GM08714 (cell line): ENCODE results near the gene GPR153.
A peak's percentile ranks its signal among the peaks of the same experiment; 100 is the strongest.

Experiments
- H3K4me3 ChIP-seq: fragments of 200-500 bp; sonication (Bioruptor generic); 2 replicates; pipeline ENCODE4 v1.5.1; 2014; ENCODE audit warnings: mild to moderate bottlenecking, low read length, inconsistent platforms
- ZNF274 ChIP-seq: IDR thresholded peaks from 2 replicates; pipeline ENCODE4 v1.6.1; 2012; ENCODE audit warnings: mild to moderate bottlenecking, low read depth, low read length

Gene GPR153

DNA sequence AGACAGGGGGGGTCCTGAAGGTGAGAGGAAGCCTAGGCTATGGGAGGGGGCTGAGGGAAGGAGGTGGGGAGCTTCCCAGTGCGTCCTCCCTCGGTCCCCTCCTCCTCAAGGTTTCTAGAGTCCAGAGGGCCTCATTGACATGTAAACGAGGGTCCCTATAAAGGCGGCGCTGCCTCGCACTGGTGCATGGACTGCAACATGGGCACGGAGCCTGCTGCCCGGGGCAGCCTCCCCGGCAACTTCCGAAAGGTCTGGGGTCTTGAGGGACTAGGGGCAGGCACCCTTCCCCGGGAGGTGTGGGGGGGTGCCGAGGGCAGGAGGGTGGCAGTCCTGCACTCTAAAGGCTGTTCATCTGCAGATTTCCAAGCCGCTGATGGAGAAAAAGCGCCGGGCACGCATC, 16.9 kb downstream of the GPR153 start, which contains the start of gene HES3:
Gene HES3 (plus strand): TSS at position 187 of the 400 bp plus-strand sequence. CDS start 187 bp downstream, at position 374.
- no peak within 1 kb of the TSS for H3K4me3 ChIP-seq
- TF ChIP-seq ZNF274: no peak

DNA sequence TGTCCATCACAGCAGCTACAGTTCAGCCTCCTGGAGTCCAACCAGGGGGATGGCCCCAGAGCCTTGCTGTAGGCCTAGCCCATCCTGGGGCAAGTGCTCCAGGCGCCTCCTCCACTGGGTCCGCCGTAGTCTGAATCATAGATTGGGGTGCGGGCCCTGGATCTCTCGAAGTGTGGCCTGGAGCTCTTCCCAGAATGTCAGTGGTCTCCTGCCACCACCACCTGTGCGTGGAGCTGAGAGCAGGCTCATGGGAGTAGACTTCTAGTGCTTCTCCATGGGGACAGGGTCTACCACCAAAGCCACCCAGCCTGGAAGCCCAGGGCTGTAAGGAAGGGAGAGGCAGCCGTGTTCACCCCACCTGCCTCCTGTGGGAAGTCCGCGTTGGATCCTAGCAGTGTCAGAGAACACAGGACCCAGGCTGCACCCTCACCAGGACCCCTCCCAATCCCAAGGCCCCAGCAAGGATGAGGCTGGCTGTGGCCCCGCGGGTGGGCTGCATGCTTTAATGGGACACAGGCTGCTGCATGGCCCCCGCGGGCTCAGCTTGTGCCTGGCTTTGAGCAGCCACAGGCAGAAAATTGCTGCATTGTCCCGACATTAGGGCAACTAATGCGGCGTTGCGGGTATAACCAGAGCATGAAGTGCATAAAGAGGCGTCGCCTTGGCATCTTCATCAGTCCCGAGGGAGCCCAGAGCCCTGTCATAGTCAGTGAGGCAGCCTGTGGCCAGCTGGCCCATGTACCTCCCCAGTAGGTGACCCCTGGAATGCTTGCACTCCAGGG, 17.7 kb downstream of the GPR153 start:
- no peak overlapping the region for H3K4me3 ChIP-seq

DNA sequence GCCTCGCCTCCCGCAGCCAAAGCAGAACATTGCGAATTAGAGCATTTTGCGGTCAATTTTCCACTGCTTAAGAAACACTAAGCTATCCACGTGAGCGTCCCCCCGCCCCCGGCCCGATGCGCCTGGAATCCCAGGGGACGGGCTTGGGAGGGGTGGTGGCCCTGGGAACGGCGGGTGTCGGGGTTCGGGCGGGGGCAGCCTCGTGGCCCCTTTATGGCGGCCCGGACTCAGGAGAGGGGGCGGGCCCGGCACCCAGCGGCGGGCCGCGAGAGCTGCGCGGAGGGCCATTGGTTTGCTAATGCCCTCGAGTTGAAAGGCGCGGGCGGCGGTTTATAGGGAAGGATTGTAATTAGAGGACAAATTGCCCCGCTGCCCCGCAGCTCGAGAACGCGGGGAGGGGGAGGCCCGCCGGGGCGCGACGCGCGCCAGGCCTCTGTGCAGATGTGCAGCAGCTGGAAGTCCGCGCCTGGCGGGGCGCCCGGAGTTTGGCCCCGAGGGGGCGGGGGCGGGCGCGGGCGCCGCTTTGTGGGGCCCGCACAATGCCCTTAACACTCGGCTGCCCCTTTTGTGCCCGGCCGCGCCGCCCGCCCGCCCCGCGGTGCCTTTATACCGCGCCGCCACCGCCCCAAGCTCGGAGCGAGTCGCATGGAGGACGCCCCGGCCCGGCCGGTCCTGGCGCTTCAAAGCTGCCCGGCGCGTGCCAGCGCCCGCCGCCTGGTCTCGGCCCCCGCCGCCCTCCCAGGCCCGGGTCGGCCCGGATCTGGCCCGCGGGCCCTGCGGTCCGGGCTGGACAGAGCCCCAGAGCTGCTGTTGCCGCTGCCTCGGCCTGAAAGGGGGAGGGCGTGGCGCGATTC, 18.8 kb downstream of the GPR153 start:
- H3K4me3 ChIP-seq: no peak overlapping the region
- no peak for TF ChIP-seq ZNF274

More for the DNA sequence above, 17.7 kb downstream of the GPR153 start:
- TF ChIP-seq ZNF274: no peak

DNA sequence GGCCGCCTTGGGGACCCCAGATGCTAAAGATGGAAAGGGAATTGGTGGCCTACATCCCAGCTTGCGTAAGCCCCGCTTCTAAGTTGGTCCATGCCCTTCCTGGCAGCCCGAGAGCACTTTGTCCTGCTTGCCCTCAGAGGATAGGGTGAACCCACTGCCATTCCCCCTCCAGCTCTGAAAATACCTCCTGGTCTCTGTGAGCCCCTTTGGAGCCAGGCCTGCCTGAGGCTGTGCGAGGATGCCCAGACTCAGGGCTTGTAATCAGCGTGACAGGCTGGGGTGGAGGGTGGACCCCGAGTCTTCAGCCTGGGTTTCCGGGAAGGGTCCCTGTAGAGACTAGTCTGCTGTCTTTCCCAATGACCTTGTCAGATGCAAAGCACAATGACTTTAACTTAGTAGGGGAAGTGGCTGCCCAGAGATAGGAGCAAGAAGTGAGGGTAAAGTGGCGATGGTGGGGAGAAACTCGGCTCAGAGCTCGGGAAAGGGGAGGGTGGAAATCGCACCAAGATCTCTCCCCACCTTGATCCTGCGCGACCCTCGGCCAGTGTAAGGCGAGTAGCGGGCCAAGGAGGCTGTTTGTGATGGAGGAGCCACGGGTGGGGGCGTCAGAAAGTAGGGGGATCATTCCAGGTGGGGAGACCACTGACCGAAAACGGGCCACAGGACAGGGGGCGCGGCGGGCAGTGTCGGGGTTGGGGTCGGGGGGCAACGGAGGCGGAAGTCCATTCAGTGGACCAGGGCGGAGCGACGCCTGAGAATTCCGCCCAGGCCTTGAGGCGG, 19.6 kb downstream of the GPR153 start:
- TF ChIP-seq ZNF274: no peak
- H3K4me3 ChIP-seq: no peak overlapping the region

DNA sequence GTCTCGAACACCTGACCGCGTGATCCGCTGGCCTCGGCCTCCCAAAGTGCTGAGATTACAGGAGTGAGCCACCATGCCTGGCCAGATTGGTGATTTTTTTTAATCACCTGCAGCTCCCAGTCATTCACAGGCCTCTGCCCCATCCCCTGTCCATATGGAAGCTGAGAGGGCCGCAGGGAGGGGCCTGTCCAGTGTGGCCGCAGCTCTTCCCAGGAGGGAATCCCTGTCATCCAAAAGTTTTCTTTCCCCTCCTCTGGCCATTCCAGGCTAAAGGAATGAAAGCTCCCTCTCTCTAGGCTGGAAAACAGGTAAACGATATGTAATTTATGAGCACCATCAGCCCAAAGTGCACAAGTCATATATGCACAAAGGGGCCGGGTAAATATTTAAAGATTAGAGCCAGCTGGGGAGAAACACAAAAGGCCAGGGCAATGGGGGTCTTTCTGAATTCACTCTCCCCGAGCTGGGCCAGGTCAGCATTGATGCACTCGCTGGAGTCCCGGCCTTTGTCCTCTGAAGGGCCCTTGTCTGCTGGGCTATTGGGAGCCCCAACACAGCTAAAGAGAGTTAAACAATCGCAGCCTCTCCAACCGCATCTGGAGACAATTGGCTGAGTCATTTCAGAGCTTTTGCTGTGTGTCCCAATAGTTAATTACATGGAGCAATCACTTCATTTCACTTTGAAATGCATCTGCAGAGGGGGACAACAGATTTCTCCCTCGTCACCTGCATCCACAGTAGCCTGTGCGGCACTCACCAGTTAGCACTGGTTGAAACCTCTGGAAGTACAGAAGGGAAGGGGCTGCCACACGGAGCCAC, 20.7 kb downstream of the GPR153 start:
- TF ChIP-seq ZNF274: no peak
- no peak overlapping the region for H3K4me3 ChIP-seq

DNA sequence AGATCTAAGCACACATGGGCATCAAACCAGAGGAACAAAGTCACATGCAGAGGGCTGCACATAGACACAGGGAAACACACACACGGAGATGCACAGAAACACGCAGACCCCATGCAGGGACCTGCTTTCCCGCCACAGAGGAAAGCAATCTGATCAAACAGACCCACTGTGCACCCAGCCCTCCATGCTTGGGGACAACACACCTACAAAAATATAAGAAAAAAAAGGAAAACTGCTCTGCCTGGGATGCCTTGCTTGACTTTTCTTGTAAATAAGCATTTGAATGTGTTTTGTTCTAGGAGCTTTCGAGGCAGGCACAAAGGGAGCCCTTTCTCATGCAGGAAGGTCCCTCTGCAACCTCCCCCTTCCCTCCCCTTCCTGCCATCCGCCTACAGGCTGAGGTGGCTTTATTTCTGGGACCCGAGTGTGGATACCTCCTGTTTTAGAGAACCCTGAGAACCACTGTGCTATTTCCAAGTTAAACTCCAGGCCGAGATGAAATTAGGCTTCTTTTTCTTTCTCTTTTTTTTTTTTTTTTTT, 21.6 kb downstream of the GPR153 start:
- no peak overlapping the region for H3K4me3 ChIP-seq
- TF ChIP-seq ZNF274: no peak

DNA sequence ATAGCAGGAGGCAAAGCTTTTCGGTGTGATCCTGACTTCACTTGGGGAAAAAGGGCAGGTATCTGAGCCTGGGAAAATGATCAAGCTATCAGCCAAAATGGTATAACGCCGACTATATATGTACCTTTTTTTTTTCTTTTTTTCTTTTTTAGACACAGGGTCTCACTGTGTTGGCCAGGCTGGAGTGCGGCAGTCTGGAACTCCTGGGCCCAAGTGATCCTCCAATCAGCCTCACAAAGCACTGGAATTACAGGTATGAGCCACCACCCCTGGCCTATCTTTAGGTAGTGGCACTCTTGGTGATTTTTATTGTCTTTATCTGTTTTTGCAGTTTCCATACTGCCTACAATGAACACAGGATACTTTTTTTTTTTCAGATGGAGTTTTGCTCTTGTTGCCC, 23.8 kb downstream of the GPR153 start:
- H3K4me3 ChIP-seq: no peak overlapping the region
- TF ChIP-seq ZNF274: no peak

DNA sequence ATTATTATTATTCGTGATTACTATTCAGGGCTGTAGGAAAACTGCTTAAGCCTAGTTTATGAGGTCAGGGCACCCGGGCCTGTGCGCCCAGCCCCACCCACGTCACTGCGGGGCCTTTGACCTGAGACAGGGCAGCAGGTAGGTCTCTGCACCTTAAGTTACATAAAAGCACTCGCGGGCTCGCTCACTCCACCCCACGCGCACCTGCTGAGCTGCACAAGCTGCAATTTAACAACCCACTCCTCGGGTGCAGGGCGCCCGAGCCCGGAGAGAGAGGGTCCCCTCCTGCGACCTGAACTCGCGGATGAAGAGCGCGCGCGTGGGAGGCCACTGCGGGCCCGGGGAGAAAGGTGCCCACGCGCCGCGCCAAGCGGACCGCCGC, 25.6 kb downstream of the GPR153 start:
- TF ChIP-seq ZNF274: no peak
- peak overlapping the region; percentile 76 for H3K4me3 ChIP-seq

DNA sequence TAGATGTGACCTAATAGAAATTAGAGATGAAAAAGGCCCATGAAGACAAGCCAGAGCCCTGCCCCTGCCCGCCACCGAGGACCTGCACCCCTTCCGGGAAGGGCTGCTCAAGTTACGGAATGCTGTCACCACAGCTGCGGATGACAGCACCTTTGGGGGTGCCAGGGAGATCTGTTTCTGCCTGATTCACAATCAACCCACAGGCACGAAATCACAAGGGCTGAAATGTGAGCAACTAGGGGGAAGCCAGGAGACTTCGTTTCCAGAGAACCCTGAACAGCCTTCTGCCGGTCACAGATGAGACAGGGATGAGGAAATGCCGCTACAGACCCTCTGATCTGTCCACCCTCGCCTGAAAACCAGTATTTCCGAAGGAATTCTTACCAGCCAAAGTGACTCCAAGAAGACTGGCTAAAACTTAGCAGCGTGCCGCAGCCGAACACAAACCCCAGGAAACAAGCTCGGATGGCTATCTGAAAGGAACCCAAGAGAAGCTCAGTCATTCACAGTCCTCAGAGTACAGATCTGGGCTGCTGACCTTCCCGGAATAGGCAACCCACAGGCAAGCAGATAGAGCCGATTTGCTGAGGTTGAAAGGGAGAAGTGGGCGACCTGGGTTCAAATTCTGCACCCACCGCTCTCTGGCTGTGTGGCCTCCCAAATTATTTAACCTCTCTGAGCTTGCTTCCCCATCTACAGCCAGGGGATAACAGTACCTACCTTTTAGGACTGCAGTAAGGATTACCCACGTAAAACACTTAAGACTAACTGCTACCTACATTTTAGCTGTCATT, 26.2 kb downstream of the GPR153 start:
- H3K4me3 ChIP-seq: peak overlapping the region; percentile 76
- no peak for TF ChIP-seq ZNF274

DNA sequence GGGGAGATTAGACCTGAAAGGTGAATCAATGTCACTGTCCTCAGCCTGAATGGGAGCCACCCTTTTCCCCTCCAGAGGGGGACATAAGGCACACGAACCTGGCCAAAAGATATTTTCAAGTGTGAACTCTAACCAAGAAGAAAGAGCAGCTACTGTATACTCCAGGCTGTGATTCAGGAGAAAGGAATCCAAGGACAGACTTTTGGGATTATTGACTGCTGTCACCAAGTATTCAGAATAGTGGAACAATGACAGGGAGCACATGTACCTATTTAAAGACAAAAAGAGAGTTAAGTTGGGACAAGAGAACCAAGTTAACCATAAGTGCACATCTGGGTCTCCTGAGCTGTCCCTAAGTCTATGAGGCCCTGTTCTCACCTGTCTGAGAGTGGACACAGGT, 27.5 kb downstream of the GPR153 start:
- no peak for TF ChIP-seq ZNF274
- H3K4me3 ChIP-seq: no peak overlapping the region

GRCh38 chr1:6225651-6226050, 35.2 kb downstream of the GPR153 start:
- TF ChIP-seq ZNF274: no peak

DNA sequence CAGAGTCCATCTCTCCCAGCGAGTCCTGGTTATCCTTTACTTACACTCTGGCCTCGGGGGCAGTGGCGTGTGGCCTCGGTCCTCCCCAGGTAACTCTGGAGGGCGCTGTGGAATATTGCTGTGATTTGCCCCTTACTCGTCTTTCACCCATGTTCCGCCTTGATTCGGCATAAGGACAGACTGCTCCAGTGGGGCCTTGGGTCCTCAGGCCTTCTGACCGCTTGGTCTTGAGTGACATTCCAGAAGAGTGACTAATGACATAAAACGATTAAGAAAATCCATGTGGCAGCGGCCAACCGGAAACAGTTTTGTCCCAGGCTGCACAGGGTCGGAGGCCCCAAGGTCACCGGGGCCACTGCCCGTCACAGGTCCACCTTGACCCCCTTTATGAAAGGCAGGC, 36.2 kb downstream of the GPR153 start:
- no peak for TF ChIP-seq ZNF274
- H3K4me3 ChIP-seq: no peak overlapping the region

More at GRCh38 chr1:6225651-6226050, 35.2 kb downstream of the GPR153 start:
- H3K4me3 ChIP-seq: no peak overlapping the region
